A673 (cell line): ENCODE data around the gene AJAP1. TPM values are rescaled to one million over a fixed set of nuclear protein-coding genes. Genes with fewer than 3 reads are reported as not detected.

Experiments used
- BruUV-seq: library from RNA; stranded (reverse); fragments of 400-500 nt; replicated peaks from 2 replicates; lab custom pipeline; 2021; lab: Mats Ljungman, UMichigan
- CTCF ChIA-PET: fragments of 300-600 bp; sonication (Branson Sonifier 250); formaldehyde crosslinking; loops from one replicate; lab custom pipeline; 2022; ENCODE audit warnings: antibody characterized with exemption; lab: Charles Lee
- POLR2A ChIA-PET: fragments of 300-600 bp; sonication (Branson Sonifier 250); formaldehyde crosslinking; loops from one replicate; lab custom pipeline; 2022; ENCODE audit warnings: antibody characterized with exemption; ENCODE audit not compliant: low non-redundant PET; lab: Charles Lee
- DNase-seq: peaks from one replicate; pipeline ENCODE4 v3.0.0-alpha.2; 2015; ENCODE audit warnings: low spot score
- H3K27ac ChIP-seq: fragments of 200-600 bp; sonication (generic); 2 replicates; pipeline ENCODE4 v1.5.1; 2016; ENCODE audit warnings: mixed run types, low read depth, mild to moderate bottlenecking, mixed read lengths, antibody characterized with exemption, low read length; ENCODE audit not compliant: poor library complexity, severe bottlenecking
- H3K27me3 ChIP-seq: fragments of 200-600 bp; sonication (generic); replicated peaks from 2 replicates; pipeline ENCODE4 v1.6.1; 2017; ENCODE audit warnings: mixed run types, low read depth, mild to moderate bottlenecking, mixed read lengths, antibody characterized with exemption, low read length; ENCODE audit not compliant: insufficient read depth, poor library complexity
- H3K36me3 ChIP-seq: fragments of 200-600 bp; sonication (generic); 2 replicates; pipeline ENCODE4 v1.6.1; 2016; ENCODE audit warnings: mixed run types, mild to moderate bottlenecking, mixed read lengths, antibody characterized with exemption, low read length; ENCODE audit not compliant: insufficient read depth, poor library complexity, severe bottlenecking
- H3K4me1 ChIP-seq: fragments of 200-600 bp; sonication (generic); 2 replicates; pipeline ENCODE4 v1.6.1; 2017; ENCODE audit warnings: mixed run types, mild to moderate bottlenecking, mixed read lengths, antibody characterized with exemption, low read length; ENCODE audit not compliant: insufficient read depth, poor library complexity, severe bottlenecking
- H3K4me3 ChIP-seq: fragments of 200-600 bp; sonication (generic); 2 replicates; pipeline ENCODE4 v1.5.1; 2016; ENCODE audit warnings: low read depth, mixed run types, mild to moderate bottlenecking, mixed read lengths, low read length; ENCODE audit not compliant: poor library complexity, severe bottlenecking
- H3K9me3 ChIP-seq: fragments of 200-600 bp; sonication (generic); 2 replicates; pipeline ENCODE4 v1.6.1; 2016; ENCODE audit warnings: mixed run types, low read depth, mild to moderate bottlenecking, mixed read lengths, antibody characterized with exemption, low read length; ENCODE audit not compliant: poor library complexity, severe bottlenecking
- EZH2 ChIP-seq: fragments of 200-600 bp; sonication (generic); IDR thresholded peaks from 2 replicates; pipeline ENCODE4 v1.6.1; 2017; ENCODE audit warnings: borderline replicate concordance, low read depth, mild to moderate bottlenecking, mixed read lengths, antibody characterized with exemption, low read length; ENCODE audit not compliant: poor library complexity, severe bottlenecking
- intact Hi-C: fragments of 100-400 bp; cut with micrococcal nuclease; formaldehyde crosslinking; loops from one replicate; pipeline ENCODE4 v1.10.0; 2022; ENCODE audit not compliant: unreplicated experiment
- total RNA-seq: library from RNA; stranded (reverse); gene quantifications from 2 replicates; pipeline ENCODE4 v1.2.3, GENCODE V29; 2021
- TF ChIP-seq, protein P1 (sequence below): fragments of 300-800, 200-600 bp; sonication (generic); conservative IDR thresholded peaks from 2 replicates; pipeline ENCODE4 v1.5.1; 2017; ENCODE audit warnings: low read depth, mild to moderate bottlenecking, antibody characterized with exemption, low read length, moderate library complexity, mixed read lengths

The AJAP1 gene
- total RNA-seq, 1 experiment from 2014 or later: not detected

DNA sequence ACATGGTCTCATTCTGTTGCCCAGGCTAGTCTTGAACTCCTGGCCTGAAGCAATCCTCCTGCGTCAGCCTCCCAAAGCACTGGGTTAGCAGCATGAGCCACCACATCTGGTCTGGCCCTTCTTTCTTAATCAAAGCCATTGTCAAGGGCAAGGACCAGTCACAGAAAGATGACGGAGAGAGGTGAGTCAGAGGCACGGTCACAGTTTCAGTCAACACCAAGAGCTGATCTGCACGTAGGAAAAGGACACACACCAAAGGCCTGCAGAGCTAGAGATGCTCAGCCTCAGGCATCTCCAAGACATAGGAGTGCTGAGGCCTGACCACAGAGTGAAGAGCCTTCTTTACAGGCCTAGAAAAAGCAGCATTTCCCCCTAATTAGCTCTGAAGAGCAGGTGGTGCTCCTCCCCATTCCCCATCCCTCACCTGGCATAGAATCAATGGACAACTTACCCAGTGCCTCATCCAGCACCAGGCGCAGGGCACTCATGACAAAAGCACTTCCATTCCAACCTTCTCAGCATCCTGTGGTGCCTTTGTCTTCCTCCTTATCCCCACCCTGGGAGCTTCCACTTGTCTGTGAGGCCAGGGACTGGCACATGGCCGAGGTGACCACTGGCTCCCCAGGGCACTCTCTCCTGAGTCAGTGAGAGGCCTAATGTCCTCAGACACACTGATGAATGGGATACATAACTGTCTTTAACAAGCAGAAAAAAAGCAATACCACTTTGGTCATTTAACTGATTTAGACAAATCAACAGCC lies 139.8 kb downstream of the AJAP1 start:
- intact Hi-C loops: no loop called here
- Histone ChIP-seq H3K36me3 (no peaks in the 10 kb centered on the region), H3K4me3 (no peak overlapping the region), H3K4me1 (no peaks in the 10 kb centered on the region), H3K27ac (no peak overlapping the region), H3K27me3 (no peaks in the 10 kb centered on the region), H3K9me3 (peaks cover 14% of the 10 kb centered on the region)
- TF ChIP-seq EZH2: no peak
- TF ChIP-seq, protein P1, sequence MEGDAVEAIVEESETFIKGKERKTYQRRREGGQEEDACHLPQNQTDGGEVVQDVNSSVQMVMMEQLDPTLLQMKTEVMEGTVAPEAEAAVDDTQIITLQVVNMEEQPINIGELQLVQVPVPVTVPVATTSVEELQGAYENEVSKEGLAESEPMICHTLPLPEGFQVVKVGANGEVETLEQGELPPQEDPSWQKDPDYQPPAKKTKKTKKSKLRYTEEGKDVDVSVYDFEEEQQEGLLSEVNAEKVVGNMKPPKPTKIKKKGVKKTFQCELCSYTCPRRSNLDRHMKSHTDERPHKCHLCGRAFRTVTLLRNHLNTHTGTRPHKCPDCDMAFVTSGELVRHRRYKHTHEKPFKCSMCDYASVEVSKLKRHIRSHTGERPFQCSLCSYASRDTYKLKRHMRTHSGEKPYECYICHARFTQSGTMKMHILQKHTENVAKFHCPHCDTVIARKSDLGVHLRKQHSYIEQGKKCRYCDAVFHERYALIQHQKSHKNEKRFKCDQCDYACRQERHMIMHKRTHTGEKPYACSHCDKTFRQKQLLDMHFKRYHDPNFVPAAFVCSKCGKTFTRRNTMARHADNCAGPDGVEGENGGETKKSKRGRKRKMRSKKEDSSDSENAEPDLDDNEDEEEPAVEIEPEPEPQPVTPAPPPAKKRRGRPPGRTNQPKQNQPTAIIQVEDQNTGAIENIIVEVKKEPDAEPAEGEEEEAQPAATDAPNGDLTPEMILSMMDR: no peak
- CTCF ChIA-PET: no interaction called here
- DNase-seq: no peak
- POLR2A ChIA-PET: no interaction called here
- BruUV-seq: no TSS peak

DNA sequence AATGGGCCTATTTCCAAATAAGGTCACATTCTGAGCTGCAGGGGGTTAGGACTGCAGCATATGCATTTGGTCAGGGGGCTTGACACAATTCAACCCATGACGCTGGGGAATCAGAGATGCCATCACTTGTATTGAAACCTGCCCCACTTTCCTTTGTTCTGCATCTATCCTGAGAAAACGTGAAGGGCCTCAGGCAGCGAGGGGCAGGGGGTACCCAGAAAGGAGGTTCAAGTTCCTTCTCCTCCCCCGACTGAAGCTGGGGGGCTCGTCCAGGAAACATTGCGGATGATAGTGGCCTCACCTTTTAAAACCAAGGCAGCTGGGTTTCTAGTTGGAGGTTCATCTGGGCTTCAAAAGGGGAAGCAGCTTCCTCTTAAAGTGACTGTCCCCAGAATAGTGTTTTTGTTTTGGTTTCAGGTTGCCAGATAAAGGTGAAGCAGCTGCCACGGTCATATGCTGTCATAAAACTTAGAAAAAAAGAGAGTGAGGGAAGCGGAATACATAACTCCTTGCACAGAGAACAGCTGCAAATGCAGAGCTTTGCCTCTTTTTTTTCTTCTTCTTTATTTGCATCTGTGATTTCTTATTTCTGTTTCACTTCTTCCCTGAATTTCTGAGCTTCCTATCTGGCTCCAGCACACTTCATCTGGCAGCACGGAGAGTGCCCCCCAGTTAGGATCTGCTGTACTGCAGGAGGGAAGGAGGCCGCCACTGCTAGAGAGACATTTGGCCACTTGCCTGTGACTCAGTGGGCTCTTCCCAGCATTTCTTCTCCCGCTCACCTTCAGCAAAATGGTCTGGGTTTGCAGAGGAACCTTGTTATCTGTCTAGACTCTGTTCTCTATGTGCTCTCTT lies 142.0 kb downstream of the AJAP1 start:
- H3K27me3 ChIP-seq: no peaks in the 10 kb centered on the region
- no peaks in the 10 kb centered on the region for H3K4me1 ChIP-seq
- ChIA-PET CTCF (no interaction called here), POLR2A (no interaction called here)
- DNase-seq: no peak
- H3K9me3 ChIP-seq: peaks cover 19% of the 10 kb centered on the region
- TF ChIP-seq, protein P1: no peak
- no peak for TF ChIP-seq EZH2
- intact Hi-C loops: no loop called here
- H3K27ac ChIP-seq: no peak overlapping the region
- H3K4me3 ChIP-seq: no peak overlapping the region
- BruUV-seq: no TSS peak
- no peaks in the 10 kb centered on the region for H3K36me3 ChIP-seq

DNA sequence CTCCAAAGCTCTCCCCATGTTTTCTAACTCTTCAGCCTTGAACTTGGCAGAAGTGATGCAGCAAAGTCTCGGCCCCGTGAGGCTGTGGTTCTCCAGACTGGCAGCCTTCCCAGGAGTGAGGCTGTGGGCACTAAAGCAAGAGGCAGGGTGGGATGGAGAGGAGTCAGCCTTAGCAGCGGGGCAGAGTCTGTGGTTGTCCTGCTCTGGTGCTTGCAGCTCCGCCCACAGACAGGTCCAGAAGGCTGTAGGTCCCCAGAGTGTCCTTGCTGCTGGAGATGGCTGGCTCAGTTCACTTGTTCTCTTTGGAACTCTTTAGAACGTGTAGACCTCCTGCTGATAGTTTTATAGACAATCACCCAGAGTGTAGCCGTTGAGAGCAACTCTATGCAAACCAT lies 142.6 kb downstream of the AJAP1 start:
- Histone ChIP-seq H3K9me3 (peaks cover 19% of the 10 kb centered on the region), H3K4me1 (no peaks in the 10 kb centered on the region), H3K4me3 (no peak overlapping the region), H3K27me3 (no peaks in the 10 kb centered on the region), H3K36me3 (no peaks in the 10 kb centered on the region), H3K27ac (no peak overlapping the region)
- ChIA-PET CTCF (no interaction called here), POLR2A (no interaction called here)
- BruUV-seq: no TSS peak
- no peak for TF ChIP-seq EZH2
- TF ChIP-seq, protein P1: no peak
- DNase-seq: no peak
- intact Hi-C loops: no loop called here
